CD4-positive, alpha-beta T cell treated with Interleukin-10 for 1 hour (primary cell): ENCODE data around the gene TNNT3.

Source experiments
- DNase-seq: peaks from one replicate; pipeline ENCODE4 v3.0.0-alpha.2; 2020

Gene TNNT3

GRCh38 chr11:1924181-1924580, 4.7 kb downstream of the TNNT3 start:
- no peak for DNase-seq

GRCh38 chr11:1924646-1925372, 5.3 kb downstream of the TNNT3 start:
- no peak for DNase-seq

- no peak for DNase-seq
Measured at GRCh38 chr11:1925373-1926155, 6.1 kb downstream of the TNNT3 start.

GRCh38 chr11:1926156-1927025, 6.9 kb downstream of the TNNT3 start:
- no peak for DNase-seq

- DNase-seq: no peak
Measured at GRCh38 chr11:1927026-1927847, 7.7 kb downstream of the TNNT3 start.

GRCh38 chr11:1927848-1928469, 8.5 kb downstream of the TNNT3 start:
- DNase-seq: no peak

GRCh38 chr11:1928470-1928890, 9.0 kb downstream of the TNNT3 start:
- no peak for DNase-seq

GRCh38 chr11:1928891-1929541, 9.5 kb downstream of the TNNT3 start:
- no peak for DNase-seq

- DNase-seq: no peak
Measured at GRCh38 chr11:1929621-1930461, 10.3 kb downstream of the TNNT3 start.

GRCh38 chr11:1930462-1930830, 10.9 kb downstream of the TNNT3 start:
- no peak for DNase-seq

- DNase-seq: no peak
Measured at GRCh38 chr11:1931341-1932104, 12.0 kb downstream of the TNNT3 start.

GRCh38 chr11:1932105-1932480, 12.6 kb downstream of the TNNT3 start:
- DNase-seq: no peak

GRCh38 chr11:1932681-1933080, 13.2 kb downstream of the TNNT3 start:
- no peak for DNase-seq

GRCh38 chr11:1933416-1934334, 14.2 kb downstream of the TNNT3 start:
- DNase-seq: no peak

- DNase-seq: no peak
Measured at GRCh38 chr11:1934335-1935155, 15.0 kb downstream of the TNNT3 start.

- DNase-seq: no peak
Measured at GRCh38 chr11:1935156-1936071, 15.9 kb downstream of the TNNT3 start.
